Mammary epithelial cell (primary cell): ENCODE data around the gene GPC5.

Experiments used
- EZH2 ChIP-seq: IDR thresholded peaks from 2 replicates; pipeline ENCODE4 v1.6.1; 2012; ENCODE audit warnings: low read length, inconsistent platforms, borderline replicate concordance
- TF ChIP-seq, protein P1 (sequence below), 2 donors: IDR thresholded peaks in 1 of 2; conservative IDR thresholded peaks in 1 of 2; 2 replicates each; pipeline ENCODE4 v1.5.1; 2011 to 2012; ENCODE audit warnings: inconsistent platforms in 2 of 2, low read length in 2 of 2, mild to moderate bottlenecking in 2 of 2, control low read depth in 1 of 2, low read depth in 1 of 2; ENCODE audit not compliant: insufficient read depth in 1 of 2; ENCODE audit errors: extremely low read depth in 1 of 2

DNA sequence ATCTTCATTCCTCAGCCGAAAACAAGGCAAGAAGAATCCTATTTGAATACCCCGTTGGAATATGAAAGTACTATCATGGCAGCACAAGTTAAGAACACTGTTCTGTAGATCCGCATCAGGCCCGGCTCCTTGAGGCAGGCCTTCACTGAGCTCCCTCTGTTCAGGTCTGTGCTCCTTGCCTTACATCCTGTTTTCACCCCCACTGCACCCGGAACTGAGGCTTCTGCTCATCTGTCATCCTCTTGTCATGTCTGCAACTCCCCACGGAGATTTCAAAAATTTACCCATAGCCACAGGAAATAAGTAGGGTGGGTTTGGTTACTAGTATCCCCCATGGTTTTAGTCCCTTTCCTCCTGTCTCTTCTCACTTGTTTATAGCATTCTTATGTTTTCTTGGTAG lies 861.9 kb downstream of the GPC5 start:
- TF ChIP-seq, protein P1, sequence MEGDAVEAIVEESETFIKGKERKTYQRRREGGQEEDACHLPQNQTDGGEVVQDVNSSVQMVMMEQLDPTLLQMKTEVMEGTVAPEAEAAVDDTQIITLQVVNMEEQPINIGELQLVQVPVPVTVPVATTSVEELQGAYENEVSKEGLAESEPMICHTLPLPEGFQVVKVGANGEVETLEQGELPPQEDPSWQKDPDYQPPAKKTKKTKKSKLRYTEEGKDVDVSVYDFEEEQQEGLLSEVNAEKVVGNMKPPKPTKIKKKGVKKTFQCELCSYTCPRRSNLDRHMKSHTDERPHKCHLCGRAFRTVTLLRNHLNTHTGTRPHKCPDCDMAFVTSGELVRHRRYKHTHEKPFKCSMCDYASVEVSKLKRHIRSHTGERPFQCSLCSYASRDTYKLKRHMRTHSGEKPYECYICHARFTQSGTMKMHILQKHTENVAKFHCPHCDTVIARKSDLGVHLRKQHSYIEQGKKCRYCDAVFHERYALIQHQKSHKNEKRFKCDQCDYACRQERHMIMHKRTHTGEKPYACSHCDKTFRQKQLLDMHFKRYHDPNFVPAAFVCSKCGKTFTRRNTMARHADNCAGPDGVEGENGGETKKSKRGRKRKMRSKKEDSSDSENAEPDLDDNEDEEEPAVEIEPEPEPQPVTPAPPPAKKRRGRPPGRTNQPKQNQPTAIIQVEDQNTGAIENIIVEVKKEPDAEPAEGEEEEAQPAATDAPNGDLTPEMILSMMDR (conservative IDR thresholded peaks at IDR 0.05 in 1 of 2, IDR thresholded peaks at IDR 0.05 in 1 of 2; ENCODE audit: extremely low read depth in 1 of 2, insufficient read depth in 1 of 2, low read depth in 1 of 2, low read length in 2 of 2) = no peak
- no peak for TF ChIP-seq EZH2
